GM21515 (cell line): ENCODE measurements around the gene DENND1C.
"Not testable (repeated sequence)": the region's sequence is repeated elsewhere in the genome, so short reads cannot be mapped to it uniquely, and the experiment has no call there.

Experiments used
- ATAC-seq: cut with Tn5 transposase; IDR thresholded peaks from one replicate; pipeline ENCODE4 v1.9.1; 2021; ENCODE audit not compliant: unreplicated experiment

The DENND1C gene

DNA sequence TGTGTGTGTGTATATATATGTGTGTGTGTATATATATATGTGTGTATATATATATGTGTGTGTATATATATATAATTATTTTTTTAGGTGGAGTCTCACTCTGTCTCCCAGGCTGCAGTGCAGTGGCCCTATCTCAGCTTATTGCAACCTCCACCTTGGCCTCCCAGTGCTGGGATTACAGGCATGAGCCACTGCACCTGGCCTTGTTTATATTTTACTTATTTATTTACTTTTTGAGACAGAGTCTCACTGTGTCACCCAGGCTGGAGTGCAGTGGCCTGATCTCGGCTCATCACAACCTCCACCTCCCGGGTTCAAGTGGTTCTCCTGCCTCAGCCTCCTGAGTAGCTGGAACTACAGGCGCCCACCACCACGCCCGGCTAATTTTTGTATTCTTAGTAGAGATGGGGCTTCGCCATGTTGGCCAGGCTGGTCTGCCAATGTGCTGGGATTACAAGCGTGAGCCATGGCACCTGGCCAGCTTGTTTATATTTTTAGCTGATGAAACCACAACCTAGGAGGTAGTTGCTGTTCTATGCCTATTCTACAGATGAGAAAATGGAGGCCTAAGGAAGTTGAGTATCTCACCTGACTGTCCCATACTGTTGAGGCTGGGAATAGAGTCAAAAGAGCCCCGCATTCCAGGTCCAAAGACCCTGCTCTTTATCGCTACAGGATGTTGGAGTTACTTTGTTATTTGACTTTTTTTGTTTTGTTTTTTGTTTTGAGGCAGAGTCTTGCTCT is 26.6 kb upstream of the DENND1C start:
- ATAC-seq: not testable (repeated sequence)

DNA sequence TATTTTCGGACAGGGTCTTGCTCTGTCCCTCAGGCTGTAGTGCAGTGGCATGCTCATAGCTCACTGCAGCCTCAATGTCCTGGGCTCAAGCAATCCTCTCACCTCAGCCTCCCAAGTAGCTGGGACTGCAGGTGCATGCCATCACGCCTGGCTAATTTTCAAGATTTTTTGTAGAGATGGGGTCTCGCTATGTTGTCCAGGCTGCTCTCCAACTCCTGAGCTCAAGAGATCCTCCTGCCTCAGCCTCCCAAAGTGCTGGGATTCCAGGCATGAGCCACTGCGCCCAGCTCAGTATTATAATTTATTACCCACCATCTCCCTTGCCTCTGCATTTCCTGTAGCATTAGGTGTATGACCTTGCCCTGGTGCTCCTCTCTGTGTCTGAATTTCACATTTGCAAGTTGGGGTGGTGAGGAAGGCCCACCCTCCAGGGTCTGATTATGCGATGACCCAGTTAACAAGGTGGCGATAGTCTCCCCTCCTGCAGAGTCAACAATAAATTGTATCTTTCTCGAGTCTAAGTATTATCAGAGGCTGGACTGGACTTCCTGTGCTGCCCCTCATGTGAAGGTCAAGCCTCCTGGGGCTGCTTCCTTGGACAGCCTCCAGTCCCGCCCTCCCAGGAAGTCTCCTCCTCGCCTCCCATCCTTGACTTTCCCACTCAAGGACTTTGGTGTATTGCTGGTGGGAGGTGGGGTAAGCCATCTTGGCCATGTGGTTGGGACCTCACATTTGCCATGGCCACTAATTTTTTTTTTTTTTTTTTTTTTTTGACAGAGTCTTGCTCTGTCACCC is 22.0 kb upstream of the DENND1C start:
- ATAC-seq: no peak

DNA sequence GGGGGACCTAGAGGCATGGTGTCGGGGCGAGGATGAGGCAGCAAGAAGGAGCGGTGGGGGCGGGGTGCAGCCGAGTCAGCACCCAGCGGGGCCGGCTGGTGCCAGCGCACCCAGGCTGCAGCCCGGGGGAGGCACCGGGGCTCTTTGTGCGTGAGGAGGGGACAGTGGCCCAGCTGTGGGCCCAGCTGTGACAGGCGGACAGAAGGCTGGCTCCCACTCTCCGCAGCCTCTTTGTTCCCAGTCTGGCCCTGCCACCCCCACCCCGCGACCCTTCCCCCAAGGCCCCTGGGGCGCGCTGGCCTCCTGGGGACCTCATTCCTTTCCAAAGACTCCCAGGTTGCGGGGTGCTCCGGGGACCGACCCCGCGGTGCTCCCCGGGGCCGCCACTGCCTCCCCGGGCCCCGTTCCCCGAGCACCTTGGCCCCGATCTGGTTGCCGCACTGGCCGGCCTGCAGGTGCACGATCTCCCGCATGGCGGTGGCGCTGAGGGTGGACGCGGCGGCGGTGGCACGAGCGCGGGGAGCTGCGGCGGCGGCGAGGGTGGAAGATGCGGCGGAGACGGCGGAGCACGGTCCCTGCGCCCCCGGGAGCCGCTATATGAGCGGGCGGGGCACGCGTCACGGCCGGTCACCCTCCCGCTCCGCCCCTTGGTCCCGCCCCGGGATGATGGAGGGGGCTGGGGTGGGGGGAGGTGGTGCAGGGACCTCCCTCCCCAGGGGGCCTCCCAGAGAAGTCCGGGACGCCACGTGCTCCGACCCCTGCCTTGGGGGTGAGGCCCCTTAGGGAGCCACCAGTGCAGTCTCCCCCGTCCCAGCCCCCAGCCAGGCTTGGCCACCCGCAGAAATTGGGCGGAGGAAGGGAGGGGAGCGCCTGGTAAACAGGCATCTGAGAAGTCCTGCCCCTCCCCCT is 20.4 kb upstream of the DENND1C start, which contains the start of gene TUBB4A:
TSS of gene TUBB4A (minus strand) at position 570 of the 909 bp plus-strand sequence. CDS start at position 473, 97 bp downstream.
- ATAC-seq: no peak

DNA sequence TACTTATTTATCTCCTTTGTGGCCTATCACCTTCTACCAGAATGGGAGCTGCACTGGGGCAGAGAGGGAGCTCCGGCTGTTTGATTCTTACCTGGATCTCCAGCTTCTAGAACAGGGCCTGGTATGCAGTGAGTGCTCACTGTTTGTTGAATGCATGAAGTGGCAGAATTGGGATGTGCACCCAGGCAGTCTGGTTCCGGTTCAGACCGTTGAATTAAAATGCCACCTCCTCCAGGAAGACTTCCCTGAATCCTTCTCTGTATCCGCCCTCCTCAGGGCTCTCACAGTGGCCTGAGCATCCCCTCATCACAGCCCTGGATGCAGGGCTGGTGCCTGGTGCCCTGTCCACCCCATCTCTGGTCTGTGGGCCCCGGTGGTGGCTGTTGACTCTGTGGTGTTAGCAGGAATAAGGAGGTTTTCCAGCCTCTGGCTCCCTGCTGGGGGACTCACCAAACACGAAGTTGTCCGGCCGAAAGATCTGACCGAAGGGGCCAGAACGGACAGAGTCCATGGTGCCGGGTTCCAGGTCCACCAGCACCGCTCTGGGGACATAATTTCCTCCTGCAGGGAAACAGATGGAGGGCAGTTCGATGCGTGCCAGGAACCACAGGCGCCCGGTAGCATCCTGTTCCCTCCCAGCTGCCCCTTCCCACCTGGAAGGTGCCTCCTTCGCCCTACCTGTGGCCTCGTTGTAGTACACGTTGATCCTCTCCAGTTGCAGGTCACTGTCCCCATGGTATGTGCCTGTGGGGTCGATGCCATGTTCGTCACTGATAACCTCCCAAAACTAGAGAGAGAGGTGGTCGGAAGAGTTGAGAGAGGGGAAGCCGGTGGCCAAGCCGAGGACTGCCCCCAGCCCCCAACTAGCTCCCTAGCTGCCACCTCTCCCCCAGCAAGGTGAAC is 19.5 kb upstream of the DENND1C start:
- ATAC-seq: no peak

DNA sequence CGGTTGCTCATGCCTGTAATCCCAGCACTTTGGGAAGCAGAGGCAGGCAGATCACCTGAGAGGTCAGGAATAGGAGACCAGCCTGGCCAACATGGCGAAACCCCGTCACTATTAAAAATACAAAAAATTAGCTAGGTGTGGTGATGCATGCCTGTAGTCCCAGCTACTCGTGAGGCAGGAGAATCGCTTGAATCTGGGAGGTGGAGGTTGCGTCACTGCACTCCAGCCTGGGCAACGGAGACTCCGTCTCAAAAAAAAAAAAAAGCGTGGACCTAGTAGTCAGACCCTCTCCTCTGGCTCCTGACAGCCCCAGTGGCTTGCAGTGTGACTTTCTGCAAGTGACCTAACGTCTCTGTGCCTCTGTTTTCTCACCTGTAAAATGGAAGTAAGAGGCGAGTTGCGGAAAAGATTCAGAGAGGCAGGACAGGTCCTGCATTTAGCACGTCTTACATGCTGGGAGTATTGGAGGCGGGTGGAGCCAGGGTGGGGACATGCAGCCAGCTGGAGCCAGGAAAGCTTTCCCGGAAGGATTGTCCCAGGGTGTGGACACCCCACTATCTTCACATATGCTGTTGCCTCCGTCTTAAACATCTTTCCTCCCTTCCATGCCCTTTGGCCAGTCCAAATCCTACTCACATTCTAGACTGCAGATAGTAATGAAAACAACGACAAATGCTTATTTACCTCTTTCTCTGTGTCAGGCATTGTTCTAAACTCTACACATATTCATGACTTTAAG is 17.6 kb upstream of the DENND1C start:
- ATAC-seq: no peak

DNA sequence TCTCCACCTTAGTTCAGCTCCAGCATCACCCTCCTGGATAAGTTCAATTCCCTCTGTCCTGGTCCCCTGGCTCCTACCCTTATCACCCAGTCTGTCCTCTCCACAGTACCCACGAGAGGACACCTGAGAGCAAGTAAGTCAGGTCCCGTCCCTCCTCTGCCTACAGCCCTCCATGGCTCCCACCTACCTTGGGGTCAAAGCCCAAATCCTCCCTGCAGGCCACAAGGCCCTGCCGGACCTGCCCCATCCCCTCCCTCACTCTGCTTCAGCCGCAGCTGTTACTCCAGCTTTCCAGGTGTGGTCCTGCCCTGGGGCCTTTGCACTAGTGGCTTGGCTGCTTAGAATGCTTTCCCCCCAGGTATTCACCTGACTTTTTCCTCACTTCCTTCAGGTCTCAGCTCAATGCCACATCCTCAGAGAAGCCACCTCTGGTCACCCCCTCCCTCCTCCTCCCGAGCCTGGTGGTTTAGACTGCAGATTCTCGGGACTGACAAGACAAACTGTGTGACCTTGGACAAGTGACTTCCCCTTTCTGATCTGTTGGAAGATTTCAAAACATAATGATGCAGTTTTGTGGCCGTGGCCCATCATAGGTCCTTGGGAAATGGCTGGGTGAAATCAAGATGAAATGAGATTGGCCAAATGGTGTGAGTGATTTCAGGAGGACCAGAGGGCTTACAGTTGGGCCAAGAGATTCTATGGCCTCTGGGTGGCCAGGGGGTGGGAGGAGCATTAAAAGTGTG is 16.9 kb upstream of the DENND1C start:
- no peak for ATAC-seq

DNA sequence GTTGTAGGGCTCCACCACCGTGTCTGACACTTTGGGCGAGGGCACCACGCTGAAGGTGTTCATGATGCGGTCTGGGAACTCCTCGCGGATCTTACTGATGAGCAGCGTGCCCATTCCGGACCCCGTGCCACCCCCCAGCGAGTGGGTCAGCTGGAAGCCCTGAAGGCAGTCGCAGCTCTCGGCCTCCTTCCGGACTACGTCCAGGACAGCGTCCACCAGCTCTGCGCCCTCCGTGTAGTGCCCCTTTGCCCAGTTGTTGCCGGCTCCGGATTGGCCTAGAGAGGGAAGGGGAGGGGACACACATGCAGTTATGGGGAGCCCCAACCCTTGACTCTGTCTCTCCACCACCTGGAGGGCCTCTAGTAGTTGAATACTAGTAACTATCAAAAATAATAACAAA is 14.4 kb upstream of the DENND1C start:
- no peak for ATAC-seq

DNA sequence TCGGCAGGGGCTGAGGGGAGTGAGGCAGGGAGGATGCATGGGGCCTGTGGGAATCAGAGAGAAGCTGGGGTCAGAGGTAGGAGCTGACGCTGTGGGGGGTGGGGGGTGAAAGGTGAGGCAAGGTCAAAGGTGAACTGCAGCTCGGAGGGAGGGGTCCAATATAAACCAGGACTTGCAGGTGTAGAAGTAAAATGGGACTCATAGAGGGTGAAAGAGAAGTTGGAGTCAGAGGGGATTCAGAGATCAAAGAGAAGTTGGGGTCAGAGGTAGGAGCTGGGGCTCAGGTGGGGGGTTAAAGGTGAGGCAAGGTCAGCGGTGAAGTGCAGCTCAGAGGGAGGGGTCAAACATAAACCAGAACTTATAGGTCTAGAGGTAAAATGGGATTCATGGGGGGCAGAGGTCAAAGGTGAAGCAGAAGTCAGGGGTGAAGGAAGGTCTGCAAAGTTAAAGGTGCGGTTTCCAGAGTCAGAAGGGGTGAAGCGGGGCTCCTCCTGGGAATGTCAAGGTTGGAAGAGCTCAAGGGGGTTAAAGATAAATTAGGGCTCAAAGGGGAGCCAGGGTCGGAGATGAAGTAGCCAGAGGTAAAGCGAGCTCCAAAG is 12.9 kb upstream of the DENND1C start:
- no peak for ATAC-seq

DNA sequence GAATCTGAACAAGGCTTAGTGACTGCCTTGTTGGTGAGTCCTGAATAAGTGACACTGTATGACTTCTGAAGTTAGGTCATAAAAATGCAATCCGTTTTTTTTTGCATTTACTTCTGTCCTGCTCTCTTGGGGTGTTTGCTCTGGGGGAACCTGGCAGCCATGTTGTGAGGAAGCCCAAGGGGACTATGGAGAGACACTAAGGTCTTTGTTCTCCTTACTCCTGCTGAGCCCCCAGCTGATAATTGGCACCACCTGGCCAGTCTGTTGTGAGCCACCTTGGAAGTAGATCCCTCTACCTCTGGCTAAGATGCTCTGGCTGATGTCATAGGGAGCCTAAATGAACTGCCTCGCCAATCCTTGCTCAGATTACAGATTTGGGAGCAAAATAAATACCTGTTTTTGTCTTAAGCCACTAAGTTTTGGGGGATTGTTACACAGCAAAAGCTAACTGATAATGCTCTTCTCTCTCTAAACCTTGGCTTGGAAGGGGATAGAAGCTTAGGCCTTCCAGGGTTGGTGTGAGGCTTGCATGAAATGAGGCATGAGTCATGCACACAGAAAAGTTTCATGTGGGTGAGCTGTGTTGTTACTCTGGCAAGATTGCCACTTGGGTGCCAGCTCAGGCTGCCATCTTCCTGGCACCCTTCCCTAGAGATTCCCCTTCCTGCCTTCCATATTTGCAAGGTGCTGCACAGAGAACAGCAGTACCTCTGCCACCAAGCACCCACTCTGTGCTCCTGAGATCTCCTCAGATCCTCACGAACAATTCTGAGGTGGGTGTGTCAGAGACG is 10.4 kb upstream of the DENND1C start:
- no peak for ATAC-seq

DNA sequence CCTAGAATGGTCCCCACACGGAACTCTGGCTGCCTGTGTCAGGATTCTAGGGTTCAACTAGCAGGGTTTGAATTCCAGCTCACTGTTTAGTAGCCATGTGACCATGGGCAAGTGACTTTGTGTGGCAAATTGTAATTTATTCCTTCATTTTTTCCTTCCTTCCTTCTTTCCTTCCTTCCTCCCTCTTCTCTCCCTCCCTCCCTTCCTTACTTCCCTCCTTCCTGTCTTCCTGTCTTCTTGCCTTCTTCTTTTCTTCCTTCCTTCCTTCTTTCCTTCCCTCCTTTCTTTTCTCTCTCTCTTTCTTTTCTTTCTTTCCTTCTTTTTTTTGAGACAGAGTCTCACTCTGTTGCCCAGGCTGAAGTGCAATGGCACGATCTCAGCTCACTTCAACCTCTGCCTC is 8.5 kb upstream of the DENND1C start:
- no peak for ATAC-seq

DNA sequence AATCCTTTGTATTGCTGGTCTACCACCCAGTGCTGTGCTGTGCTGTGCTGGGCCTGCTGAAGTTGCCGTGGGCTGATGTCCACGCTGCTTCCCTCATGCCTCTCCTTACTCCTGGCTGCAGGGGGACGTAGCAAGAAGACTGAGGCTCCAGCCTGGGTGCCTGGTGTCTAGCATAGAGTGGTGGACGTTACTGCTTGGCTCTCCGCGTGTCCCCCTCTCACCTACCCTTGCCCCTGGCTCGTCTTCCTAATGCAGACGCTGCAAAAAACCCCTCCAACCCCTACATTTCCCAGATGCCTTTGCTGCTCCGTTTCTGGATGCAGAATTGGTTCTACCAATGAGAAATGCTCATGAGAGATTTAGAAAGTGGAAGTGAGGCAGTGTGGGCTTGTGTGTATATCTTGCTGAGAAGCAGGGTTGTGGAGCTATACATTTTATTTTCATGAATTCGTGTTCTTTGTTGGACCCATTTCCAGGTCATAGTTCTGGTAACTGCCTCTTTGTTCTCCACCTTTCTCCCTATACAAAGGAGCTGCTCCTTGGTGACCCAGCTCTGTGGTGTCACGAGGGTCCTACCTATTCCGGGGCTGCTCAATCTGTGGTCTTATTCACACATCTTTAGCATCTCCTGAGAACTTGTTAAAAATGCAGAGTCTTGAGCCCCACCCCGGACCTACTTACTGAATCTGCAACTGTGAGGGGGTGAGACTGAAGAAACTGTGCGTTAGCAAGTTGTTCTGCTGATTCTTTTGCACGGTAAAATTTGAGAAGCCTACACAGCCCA is 7.9 kb upstream of the DENND1C start:
- peak; percentile 63 for ATAC-seq

DNA sequence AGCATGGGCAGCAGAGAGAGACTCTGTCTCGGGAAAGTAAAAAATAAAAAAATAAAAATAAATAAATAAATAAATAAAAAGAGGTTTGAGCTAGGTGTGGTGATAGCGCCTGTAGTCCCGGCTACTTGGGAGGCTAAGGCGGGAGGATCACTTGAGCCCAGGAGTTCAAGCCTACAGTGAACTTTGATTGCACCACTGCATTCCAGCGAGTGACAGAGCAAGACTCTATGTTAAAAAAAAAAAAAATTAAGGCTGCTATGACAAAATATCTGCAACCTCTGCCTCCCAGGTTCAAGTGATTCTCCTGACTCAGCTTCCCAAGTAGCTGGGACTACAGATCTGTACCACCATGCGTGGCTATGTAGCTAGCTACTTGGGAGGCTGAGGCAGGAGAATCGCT is 3.2 kb upstream of the DENND1C start:
- ATAC-seq: no peak

DNA sequence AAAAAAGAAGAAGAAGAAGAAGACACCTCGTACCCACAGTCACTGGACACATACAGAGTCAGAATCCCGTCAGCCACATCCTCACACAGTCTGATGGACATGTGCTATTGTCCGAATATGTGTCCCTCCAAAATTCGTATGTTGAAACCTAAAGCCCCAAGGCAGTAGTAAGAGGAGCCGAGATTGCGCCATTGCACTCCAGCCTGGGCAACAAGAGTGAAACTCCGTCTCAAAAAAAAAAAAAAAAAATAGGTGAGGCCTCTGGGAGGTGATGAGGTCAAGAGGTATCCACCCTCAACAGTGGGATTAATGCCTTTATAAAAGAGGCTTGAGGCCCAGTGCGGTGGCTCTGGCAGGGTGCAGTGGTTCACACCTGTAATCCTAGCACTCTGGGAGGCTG is 2.6 kb upstream of the DENND1C start:
- ATAC-seq: no peak

DNA sequence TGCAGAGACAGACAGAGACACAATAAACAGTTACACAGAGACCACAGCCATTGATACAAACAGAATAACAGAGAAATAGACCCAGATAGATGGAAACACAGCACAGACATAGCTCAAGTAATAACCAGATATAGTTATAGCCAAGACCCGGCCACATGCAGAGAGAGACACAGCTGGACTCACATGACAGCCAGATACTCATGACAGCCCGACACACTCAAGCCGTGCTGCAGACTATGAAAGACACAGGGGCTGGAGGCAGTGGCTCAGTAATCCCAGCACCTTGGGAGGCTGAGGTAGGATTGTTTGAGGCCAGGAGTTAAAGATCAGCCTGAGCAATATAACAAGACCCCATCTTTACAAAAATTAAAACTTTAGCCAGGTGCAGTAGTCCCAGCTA is 1.6 kb upstream of the DENND1C start:
- no peak for ATAC-seq

DNA sequence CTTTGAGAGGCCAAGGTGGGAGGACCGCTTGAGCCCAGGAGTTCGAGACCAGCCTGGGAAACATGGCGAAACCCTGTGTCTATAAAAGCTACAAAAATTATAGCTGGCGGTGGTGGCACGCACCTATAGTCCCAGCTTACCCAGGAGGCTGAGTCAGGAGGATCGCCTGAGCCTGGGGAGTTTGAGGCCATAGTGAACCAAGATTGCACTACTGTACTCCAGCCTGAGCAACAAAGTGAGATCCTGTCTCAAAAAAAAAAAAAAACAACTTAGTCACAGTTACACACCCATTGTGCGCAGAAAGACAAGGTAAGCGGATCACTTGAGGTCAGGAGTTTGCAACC is 728 bp upstream of the DENND1C start:
- no peak for ATAC-seq

DNA sequence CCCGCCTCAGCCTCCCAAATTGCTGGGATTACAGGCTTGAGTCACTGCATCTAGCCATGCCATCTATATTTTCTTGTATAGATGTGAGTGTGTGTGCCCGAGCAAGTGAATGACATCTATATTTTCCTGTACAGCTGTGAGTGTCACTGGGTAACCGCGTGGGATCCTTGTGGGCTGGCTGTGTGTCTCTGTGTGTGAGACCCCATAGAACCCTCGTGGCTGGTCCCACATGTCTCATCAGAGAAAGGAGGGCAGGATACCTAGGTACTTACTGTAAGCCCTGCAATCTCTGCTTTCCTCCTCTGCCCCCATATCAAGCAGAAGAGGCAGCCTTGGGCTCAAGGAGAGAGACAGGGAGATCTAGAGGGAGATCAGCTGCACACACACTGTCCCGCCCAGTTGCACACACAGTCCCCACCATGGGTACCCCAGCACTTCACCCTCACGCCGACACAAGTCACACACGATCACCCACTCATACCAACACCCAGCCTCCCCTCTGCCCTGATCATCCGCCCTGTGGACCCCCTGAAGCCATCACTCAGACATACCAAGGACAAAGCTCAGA is 655 bp downstream of the DENND1C start:
- no peak for ATAC-seq
